GM12864 (cell line): ENCODE data around the gene TXK.

Experiments used
- DNase-seq: peaks from one replicate; pipeline ENCODE4 v3.0.0-alpha.2; 2011; ENCODE audit warnings: low read depth
- H3K4me3 ChIP-seq: 2 replicates; pipeline ENCODE4 v1.5.1; 2011; ENCODE audit warnings: mild to moderate bottlenecking, low read depth, low read length, control low read depth
- TF ChIP-seq, protein P1 (sequence below): IDR thresholded peaks from 2 replicates; pipeline ENCODE4 v1.5.1; 2011; ENCODE audit warnings: low read depth, mild to moderate bottlenecking, moderate library complexity, low read length, control low read depth, inconsistent platforms; ENCODE audit errors: missing control alignments

The TXK gene

DNA sequence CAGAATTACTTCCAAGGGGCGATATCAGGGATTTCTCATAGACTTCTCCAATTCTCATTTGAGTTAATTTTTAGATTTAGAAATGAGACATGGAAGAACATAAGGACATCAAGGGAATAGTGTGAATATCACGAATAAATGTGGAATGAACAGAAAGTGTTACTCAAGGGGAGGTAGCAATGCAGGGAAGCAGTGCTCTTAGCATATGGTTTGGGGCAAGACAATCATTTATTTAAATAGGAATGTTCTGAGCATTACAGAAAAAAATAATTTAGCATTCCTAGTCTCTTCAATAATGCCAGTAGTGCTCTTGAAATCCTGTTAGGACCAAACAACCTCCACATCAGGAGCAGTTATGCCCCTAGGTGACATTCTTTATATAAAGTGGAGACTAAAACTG lies 55.6 kb downstream of the TXK start:
- no peak overlapping the region for H3K4me3 ChIP-seq
- no peak for DNase-seq
- TF ChIP-seq, protein P1, sequence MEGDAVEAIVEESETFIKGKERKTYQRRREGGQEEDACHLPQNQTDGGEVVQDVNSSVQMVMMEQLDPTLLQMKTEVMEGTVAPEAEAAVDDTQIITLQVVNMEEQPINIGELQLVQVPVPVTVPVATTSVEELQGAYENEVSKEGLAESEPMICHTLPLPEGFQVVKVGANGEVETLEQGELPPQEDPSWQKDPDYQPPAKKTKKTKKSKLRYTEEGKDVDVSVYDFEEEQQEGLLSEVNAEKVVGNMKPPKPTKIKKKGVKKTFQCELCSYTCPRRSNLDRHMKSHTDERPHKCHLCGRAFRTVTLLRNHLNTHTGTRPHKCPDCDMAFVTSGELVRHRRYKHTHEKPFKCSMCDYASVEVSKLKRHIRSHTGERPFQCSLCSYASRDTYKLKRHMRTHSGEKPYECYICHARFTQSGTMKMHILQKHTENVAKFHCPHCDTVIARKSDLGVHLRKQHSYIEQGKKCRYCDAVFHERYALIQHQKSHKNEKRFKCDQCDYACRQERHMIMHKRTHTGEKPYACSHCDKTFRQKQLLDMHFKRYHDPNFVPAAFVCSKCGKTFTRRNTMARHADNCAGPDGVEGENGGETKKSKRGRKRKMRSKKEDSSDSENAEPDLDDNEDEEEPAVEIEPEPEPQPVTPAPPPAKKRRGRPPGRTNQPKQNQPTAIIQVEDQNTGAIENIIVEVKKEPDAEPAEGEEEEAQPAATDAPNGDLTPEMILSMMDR = no peak

- TF ChIP-seq, protein P1 = no peak
- DNase-seq = no peak
- no peak overlapping the region for H3K4me3 ChIP-seq
These were observed 59.4 kb downstream of the TXK start for GRCh38 chr4:48074657-48075056.

- TF ChIP-seq, protein P1 = no peak
- H3K4me3 ChIP-seq = no peak overlapping the region
- no peak for DNase-seq
These were observed 60.4 kb downstream of the TXK start for GRCh38 chr4:48073567-48074103.

DNA sequence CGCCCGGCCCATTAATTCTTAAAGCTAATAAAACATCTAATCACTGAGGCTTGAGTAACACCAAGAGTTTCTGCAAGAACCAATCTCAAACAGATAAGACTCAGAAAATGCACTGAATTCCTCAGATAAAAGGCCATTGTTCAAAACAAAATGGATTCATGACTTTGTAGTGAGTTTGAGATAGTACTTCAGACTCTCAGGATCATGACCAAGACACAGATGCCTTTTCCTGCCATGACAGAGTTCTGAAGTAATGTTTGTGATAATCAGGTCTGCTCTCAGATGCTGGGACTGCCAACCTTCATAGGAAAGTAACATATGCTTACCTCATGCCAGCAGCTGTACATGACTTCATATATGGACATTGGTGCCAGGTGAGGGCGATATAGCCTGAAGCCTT lies 62.9 kb downstream of the TXK start:
- DNase-seq = no peak
- no peak overlapping the region for H3K4me3 ChIP-seq
- TF ChIP-seq, protein P1 = no peak

DNA sequence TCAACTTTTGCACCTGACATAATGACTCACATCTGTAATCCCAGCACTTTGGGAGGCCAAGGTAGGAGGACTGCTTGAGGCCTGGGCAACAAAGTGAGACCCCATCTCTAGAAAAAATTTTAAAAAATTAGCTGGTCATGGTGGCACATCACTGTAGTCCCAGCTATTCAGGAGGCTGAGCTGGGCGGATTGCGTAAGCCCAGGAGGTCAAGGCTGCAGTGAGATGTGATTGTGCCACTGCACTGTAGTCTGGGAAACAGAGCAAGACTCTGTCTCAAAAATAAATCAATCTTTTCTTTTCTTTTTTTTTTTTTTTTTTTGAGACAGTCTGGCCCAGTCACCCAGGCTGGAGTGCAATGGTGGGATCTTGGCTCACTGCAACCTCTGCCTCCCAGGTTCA lies 65.0 kb downstream of the TXK start:
- DNase-seq = no peak
- no peak overlapping the region for H3K4me3 ChIP-seq
- TF ChIP-seq, protein P1 = no peak

GRCh38 chr4:48068182-48068581 lies 65.9 kb downstream of the TXK start:
- no peak overlapping the region for H3K4me3 ChIP-seq
- TF ChIP-seq, protein P1 = no peak
- no peak for DNase-seq

DNA sequence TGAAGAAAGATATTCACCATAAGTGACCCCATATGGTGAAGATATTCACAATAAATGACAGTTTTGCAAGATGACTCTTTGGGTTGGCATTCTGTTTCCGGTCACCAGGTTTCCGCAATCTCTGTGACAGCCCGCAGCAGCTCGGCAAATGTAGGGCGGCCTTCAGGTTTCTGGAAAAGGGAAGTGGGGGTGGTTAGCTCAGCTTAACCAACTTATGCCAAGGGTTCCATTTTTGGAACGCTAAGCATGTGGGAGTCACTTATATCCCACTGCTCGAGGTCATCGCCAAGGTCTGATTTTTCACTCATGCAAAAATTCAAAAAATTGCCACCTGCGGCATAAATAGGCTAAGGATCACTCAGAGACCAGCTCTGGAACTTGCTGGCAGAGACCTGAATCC lies 66.5 kb downstream of the TXK start:
- DNase-seq = no peak
- TF ChIP-seq, protein P1 = no peak
- H3K4me3 ChIP-seq = no peak overlapping the region
